Activated CD4-positive, CD25-positive, alpha-beta regulatory T cell (primary cell): ENCODE data around the gene MLPH.

Experiments
- DNase-seq, 4 experiments: peaks; one replicate each; lab custom pipeline; 2025; lab: John Stamatoyannopoulos, UW

MLPH gene

DNA sequence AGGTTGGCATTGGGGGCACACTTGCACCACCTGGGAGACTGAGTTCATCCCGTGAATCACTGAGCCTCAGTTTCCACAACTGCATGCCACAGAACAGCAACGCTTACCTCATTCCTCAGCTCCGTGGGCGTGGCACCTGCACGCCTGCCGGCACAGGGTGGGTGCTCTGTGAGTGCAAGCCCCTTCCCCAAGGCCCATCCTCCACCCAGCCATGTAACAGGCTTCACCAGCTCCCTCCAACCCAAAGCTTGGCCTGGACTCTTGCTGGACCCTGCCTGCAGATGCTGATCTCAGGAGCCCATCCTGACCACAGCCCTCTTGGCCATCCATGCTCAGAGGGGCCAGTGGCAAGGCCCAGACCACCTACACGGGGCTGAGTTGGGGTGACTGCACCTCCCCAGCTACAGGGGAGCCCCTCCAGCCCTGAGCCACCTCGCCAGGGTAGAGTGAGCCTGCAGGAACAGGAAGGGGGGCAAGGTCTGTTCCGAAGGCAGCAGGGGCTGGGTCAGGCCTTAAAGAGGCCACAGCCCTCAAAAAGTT lies 81.1 kb downstream of the MLPH start:
- DNase-seq, result no peak

DNA sequence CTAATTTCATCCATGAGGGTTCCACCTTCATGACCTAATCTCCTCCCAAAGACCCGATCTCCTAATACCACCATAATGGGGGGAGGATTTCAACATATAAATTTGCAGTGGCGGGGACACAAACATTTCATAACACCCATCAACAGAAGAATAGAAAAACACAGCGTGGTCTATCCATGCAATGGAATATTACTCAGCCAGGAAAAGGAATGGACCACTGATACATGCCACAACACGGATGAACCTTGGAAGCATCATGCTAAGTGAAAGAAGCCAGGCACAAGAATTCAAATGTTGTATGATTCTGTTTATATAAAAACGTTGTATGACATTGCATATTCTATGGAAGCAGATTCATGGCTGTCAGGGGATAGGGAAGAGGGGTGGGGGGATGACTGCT lies 82.0 kb downstream of the MLPH start:
- no peak for DNase-seq

DNA sequence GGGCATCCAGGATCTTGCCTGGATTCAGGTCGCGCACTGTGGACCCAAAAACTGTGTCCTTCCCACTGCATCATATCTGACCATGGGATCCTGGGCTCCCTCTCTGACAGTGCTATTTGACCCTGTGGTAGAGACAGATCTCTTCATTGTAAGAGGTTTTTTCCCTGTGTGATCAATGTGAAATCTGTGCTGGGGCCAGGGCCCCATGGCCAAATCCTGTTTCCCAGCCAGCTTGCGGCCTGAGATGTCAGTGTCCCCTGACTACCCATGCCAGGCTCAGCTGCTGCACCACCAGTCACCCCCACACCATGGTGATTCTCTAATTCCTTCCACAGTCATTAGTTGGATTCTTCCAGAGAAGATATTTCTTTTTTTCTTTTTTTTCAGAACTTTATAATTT lies 82.8 kb downstream of the MLPH start:
- no peak for DNase-seq

DNA sequence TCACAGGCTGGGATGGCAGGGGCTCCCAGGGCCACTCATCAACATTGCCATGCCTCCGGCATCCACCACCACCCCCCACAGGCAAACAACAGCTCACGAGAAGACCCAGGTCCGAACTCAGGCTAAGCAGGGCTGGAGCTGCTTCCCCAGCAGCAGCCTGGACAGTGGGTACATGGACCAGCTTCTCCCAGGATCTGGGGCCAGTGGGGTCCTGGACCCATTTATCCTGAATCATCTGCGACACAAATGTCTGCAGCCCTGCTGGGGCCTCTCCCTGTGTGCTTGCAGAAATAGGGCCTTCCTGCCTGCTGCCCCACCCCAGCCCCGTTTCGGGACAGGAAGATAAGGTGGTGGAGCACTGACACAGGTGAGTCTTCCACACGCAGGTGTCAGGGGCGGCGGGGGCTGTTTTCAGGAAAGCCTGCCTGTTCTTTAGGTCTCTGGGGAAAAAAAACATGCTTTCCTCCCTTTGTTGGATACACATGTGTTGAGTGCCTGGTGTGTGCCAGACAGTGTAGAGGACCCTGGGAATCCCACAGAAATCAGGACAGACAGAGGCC lies 83.8 kb downstream of the MLPH start:
- DNase-seq, result no peak

DNA sequence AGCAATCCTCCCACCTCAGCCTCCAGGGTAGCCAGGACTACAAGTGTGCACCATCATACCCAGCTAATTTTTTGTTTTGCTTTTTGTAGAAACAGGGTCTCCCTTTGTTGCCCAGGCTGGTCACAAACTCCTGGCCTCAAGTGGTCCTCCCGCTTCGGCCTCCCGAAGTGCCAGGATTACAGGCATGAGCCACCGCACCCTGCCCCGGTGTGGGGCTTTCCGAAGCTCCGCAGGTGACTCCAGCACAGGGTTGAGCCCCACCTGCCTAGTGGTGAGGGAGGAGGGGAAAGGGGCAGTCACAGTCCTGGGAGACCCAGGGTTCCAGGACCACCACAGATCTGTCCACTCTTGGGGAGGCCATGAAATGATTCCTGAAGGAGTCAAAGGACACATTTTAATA lies 84.5 kb downstream of the MLPH start:
- DNase-seq, result no peak

DNA sequence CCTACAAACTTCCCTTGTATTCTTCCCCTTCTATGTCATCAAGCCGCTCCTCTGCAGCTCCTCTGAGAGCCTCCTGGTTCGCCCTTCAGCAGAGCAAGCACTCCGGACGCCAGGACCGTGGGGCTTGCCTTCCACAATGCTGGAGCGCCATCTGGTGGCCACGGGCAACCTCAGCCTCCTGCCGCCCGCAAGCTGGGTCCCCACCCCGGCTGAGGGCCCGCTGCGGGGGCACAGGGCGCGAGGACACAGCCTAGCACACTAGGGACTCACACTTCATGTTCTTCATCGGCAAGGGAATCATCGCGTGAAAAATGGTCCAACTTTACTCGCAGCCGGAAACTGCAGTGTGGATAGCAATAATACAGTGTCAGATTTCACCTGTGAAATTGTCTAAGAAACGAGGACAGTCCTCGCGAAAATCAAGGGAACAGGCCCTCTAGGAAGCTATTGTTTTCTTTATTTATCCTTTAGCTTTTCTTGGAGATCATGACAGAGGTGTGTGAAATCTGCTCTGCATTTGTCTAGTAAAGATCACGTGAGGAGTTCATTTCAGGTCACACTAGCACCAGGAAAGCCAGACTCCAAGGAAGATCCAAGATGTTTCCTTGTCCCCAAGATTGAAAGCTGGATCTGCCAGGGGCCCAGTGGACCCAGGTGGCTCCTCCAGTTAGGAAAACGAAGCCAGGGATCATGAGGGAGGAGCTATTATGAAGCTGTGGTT lies 85.1 kb downstream of the MLPH start:
- peak; percentile 67 to 84 (median 82) for DNase-seq

DNA sequence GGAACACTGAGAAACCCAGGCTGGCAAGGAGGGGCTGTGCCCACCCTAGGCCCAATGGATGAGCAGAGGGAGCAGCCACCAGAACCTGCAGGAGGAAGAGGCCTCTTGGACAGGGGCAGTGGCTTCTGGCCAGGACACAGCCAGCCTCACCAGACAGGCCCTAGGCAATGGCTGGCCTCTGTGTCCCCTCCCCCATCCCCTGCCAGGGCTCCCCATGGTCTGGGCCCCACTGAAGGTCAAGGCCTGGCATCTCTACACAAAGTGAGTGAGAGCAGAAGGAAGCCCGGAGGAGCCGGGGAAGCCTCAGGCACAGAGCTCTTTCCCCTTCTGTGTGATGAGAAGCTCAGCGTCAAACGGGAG lies 85.7 kb downstream of the MLPH start:
- no peak for DNase-seq

DNA sequence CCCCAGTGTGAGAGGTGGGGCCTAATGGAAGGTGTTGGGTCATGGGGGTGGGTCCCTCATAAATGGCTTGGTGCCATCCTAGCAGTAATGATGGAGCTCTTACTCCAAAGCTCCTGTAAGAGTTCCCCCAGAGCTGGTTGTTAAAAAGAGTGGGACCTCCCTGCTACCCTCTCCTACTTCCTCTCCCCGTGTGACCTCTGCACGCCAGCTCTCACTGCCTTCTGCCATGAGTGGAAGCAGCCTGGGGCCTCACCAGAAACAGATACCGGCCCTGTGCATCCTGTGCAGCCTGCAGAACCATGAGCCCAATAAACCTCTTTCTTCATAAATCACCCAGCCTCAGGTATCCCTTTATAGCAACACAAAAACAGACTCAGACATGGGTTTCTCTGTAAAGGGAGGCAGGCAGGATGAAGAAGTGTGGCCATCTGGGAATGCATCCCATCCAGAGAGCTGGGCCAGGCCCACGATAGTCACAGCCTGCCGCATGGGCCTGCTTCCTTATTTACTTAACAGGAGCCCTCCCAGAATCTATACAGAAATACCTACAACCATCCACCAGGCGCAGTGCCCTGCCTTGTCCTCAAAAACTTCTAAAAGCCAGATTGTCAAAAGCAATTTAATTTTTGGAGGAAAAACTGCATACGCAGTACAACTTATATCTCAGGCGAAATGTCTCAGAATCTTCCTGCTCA lies 86.8 kb downstream of the MLPH start:
- DNase-seq, result no peak

DNA sequence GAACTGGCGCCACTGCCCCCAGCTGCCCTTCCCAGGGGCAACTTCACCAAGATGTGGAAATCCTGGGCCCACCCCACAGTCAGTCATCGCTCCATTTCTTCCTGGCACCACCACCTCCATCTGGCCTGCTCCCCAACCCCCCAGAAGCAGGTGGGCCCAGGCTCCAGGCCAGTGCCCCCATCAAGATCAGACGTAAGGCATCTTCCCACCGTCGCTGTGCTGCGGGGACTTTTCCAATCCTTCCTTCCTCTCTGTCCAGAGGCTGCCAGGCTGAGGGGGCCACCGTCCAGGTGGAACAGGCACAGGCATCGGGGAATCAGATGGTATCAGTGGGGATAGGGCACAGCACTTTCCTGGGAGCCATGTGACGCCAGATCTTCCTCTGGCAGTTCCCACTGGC lies 87.4 kb downstream of the MLPH start:
- DNase-seq, result no peak

DNA sequence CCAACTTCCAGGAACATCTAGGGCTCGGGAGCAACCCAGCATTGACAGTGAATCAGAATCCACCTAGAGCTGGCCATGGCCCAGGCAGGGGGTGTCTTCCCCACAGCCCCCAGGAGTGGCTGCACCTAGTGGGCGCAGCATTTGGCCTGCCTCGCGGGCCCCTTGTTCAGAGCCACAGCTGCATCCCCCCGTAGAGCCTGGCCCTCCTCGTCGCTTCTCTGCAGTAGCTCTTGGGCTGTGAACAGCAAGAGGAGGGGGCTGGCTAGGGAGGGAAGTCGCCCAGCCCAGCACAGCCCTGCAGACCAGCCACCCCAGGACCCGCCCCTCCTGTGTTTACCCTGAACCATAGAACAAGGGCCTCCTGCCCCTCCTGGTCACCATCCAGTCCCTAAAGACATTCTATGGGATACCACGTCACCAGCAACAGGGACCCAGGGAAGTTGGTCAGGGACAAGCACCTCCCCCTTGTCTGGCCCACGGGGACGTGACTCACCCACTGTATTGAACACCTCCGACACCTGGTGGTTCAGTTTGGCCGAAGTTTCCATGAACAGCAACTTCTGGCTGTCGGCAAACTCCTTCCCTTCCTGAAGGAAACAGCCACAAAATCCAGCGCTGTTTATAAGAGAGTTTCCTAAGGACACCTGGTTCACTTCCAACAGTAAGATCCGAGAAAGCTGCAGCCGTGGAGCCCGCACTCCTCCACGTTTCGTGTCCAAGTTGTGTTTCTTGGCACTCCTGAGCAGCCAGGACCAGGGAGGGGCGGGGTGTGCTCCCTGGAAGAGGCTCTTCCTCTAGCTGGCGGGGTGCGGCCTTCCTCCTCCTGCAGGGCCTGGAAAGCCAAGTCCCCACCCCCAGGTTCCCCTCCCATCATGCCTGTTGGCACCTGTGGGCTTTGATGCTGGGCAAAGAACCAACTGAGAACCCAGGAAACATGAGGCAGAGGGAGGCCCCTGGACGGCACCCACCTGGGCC lies 88.1 kb downstream of the MLPH start:
- DNase-seq, result no peak

DNA sequence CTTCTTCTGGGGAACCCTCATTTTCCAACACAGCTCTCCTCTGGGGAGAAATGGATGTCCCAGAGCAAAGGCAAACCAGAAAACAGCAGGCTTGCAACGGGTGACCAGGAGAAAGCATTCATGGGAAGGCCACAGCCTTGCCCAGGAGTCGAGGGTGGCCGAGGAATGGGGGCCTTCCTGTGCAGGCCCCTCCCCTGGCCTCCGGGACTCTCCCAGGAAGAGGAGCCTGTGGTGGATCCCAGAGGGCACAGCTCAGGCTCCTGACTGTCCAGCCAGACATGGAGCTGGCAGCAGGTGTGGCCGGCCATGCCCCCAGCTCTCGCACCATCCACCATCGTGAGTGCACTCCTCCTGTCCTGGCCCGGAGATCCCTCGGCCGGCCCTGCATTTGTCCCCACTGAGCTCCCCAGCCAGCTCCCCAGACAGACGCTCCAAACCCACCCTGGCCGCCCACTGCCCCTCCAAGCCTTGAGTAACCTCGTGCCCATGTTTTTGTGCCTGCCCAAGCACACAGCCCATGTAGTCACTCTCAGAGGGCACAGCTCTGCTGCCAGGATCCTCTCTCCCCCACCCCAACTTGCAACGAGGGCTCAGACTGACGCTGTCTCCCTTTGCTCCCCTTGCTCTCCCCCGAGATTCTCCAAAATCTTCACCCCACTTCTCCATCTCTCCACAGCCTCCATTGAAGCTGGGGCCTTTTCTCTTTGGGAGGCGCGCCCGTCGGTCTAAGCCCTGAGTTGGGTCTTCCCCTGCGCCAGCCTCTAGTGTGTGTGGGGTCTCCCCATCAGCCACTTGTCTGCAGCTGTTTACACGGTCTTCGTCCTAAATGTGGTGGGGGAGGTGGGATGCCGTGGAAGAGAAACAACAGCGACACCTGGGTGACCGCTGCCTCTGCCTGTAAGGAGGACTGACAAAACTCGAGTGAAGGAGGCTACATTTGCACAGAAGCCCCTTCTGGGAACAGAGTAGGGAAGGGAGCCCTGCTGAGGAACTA lies 89.1 kb downstream of the MLPH start:
- no peak for DNase-seq

DNA sequence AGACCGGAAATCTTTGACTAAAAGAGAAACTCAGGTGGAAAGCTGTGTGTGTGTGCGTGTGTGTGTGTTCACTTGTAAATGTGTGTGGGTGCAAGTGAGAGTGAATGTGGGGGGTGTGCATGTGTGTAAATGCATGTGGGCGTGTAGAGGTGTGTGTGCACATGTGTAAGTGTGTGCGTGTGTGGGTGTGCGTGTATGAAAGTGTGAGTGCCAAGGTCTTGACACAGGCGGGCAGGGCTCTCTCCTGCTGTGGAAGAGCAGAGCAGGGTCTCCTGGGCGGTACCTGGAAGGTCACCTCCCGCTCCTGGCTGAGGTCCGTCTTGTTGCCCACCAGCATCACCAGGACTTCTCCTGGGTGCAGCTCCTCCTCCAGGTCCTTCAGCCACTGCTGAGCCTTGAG lies 89.9 kb downstream of the MLPH start:
- DNase-seq, result no peak

DNA sequence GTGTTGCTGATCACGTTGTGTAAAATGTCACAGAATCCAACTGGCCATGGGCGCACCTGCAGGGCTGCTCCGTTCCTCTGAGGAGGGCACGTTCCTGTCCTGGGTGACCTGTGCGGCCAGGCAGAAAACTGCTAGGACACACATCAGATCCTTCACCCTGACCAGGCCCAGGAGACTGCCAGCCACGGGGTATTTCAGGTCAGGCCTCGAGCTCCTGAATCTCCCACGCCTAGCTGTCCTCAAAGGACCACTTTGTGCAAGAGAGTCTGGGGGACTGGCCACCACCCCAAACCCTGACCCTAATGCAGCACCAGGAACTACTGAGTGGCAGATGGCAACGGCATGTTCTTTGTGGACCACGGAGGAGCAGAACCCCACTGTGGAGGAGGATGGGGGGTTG lies 90.4 kb downstream of the MLPH start:
- DNase-seq, result no peak

DNA sequence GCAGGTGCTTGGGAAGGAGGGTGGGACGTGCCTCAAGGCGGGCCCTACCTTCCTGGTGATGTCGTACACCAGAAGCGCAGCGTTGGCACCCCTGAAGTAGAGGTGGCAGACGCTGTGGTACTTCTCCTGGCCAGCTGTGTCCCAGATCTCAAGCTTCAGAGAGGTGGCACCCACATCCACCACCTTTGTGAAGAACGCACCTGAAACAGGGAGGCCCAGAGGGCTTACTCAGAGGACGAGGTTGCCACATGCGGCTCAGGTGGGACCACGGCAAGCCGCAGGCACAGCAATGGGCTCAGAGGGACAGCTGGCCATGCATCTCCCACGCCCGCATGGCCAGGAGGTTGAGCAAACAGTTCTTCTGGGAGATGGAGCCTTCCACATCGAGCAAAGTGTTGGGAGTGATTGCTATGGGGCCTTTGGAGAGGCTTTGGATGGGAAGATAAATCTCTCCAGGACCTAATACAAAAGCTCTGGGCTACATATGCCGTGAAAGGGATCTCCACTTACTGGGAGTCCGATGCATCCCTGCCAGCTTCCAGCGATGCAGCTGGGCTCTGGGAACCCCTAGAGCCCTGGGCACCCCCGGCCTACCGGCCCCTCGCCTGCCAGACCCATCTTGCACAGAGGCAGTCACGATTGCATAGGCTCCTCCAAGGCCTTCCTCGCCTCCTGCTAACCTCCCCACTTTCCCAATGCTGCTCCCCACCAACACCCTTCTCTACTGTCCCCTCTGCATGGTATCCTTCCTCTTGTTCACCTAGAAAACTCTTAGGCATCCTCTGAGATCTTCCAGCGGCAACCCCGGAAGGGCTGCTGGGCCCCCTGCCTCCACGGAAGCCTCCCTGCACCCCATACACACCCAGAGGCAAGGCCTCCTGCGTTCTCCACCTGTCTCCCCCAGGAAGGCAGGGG lies 91.2 kb downstream of the MLPH start:
- no peak for DNase-seq

DNA sequence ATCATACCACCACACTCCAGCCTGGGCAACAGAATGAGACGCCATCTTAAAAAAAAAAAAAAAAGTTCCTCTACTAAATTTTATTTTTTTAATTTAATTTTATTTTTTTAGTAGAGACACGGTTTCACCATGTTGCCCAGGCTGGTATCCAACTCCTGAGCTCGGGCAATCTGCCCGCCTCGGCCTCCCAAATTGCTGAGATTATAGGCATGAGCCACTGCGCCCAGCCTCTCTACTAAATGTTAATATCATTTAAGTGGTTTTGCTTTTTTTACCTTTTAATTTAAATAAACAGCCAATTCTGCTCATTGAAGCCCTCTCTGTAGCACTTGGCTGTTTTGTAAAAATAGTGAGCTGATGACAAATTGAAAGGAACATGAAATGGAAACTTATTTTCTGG lies 94.3 kb downstream of the MLPH start:
- DNase-seq, result no peak

DNA sequence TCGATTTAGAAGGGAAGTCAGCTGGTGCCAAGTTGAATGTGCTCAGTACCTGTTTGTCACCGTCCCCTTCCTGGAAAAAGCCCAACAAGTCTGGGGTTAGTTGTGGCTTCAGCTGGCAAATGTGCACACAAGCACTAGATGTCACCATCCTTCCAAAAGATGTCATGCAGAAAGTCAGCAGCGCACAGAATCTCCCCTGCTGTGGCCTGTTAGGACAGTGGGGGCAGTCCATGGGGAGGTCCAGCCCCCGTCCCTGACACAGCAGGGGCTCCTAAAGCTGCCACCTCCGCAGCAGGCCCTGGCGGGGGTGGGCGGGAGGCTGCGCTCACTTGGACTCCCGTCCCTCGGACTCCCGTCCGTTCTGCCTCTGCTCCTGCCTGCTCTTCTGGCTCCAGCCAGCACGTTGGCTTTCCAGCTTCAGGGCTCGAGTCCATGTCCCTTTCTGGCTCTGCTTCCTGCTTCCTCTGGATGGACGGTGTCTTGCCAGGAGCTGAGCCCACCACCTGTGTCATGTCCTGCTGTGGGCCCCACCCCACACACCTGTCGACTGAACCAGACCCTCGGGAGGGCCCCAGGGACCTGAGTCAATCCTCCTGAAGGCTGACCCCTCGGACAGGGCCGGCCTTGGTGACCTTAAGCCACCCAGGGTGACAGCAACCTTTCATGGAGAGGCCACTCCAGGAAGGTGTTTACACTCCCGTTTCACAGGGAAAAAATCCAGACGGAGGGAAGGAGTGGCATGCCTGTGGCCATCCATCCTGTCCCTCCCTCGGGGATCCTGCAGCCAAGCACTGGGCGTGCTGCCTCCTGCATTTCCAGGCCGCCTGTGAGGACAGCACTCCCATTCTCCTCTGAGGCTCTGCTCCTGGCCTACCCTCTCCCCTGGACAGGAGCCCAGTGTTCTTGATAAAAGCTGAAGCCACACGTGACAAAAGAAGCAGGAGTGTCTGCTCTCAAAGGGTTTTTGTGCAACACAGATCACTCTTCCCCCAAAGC lies 95.0 kb downstream of the MLPH start:
- DNase-seq, result no peak

DNA sequence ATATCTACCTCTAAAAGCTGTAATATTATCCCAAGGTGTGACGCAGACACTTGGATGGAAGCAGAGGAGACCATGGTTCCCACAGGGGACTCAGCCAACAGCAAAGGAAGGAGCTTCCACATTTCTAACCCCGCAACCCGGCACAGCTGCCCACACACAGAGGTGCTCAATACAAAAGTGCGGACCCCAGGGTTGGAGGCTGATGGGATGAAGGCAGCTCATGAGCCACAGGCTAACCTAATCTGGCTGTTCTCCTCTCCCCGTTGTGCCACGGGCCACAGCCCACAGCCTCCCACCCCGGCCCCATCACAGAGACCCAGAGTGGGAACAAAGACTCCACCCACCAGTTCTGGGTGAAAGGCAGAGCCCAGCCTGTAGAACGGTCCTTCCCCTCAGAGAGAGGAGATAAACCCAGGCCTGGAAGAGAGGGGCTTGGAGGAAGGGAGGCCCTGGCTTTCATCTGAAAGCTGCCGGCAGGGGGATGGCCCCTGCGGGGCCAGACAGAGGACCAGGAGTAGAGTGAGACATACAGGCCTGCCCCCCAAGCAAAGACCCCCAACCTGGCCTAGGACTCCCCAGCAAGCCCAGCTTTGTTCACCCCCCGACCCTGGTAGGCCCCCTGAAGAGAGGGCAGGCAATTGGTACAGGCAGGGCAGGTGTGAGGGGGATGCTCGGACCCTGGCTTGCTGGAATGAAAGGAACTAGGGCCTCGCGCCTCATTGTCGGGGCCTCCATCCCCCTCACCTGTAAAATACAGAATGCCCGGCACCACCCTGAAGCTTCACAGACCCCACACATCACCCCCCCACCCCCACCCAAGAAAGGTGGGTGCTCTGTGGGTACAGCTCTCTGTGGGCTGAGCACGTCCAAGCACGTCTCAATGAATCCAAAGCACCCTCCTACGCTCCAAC lies 96.6 kb downstream of the MLPH start:
- DNase-seq, result no peak
